HEK293 (cell line): ENCODE measurements around the gene DMWD.

ENCODE experiments used
- BCL11B ChIP-seq: fragments of 450-650 bp; formaldehyde crosslinking; IDR thresholded peaks from 2 replicates; pipeline ENCODE4 v1.5.1; 2016; ENCODE audit warnings: low read depth, missing biosample characterization, missing genetic modification characterization
- GLI4 ChIP-seq: fragments of 450-650 bp; formaldehyde crosslinking; IDR thresholded peaks from 2 replicates; pipeline ENCODE4 v1.5.1; 2016; ENCODE audit warnings: missing biosample characterization, missing genetic modification characterization
- GLIS2 ChIP-seq: fragments of 450-650 bp; formaldehyde crosslinking; IDR thresholded peaks from 2 replicates; pipeline ENCODE4 v1.5.1; 2016; ENCODE audit warnings: missing biosample characterization, missing genetic modification characterization
- HOXA7 ChIP-seq: sonication (generic); formaldehyde crosslinking; IDR thresholded peaks from 2 replicates; pipeline ENCODE4 v1.8.1; 2022; ENCODE audit warnings: missing genetic modification reagents, borderline replicate concordance
- KLF7 ChIP-seq: fragments of 450-650 bp; formaldehyde crosslinking; IDR thresholded peaks from 2 replicates; pipeline ENCODE4 v1.5.1; 2016; ENCODE audit warnings: missing biosample characterization, missing genetic modification characterization, borderline replicate concordance
- KLF9 ChIP-seq: fragments of 450-650 bp; formaldehyde crosslinking; IDR thresholded peaks from 2 replicates; pipeline ENCODE4 v1.5.1; 2016; ENCODE audit warnings: missing biosample characterization, missing genetic modification characterization, low read depth
- MEIS1 ChIP-seq: sonication (generic); formaldehyde crosslinking; IDR thresholded peaks from 2 replicates; pipeline ENCODE4 v1.8.1; 2022; ENCODE audit warnings: missing genetic modification reagents, mild to moderate bottlenecking, borderline replicate concordance
- SP2 ChIP-seq: fragments of 450-650 bp; formaldehyde crosslinking; IDR thresholded peaks from 2 replicates; pipeline ENCODE4 v1.5.1; 2016; ENCODE audit warnings: missing biosample characterization, missing genetic modification characterization
- SP7 ChIP-seq: fragments of 450-650 bp; formaldehyde crosslinking; IDR thresholded peaks from 2 replicates; pipeline ENCODE4 v1.5.1; 2016; ENCODE audit warnings: missing biosample characterization, missing genetic modification characterization
- ZBTB1 ChIP-seq: fragments of 450-650 bp; formaldehyde crosslinking; IDR thresholded peaks from 2 replicates; pipeline ENCODE4 v1.5.1; 2016; ENCODE audit warnings: missing biosample characterization, missing genetic modification characterization
- ZBTB17 ChIP-seq: fragments of 450-650 bp; formaldehyde crosslinking; IDR thresholded peaks from 2 replicates; pipeline ENCODE4 v1.5.1; 2016; ENCODE audit warnings: missing biosample characterization, missing genetic modification characterization
- ZBTB8A ChIP-seq: fragments of 450-650 bp; formaldehyde crosslinking; IDR thresholded peaks from 2 replicates; pipeline ENCODE4 v1.5.1; 2016; ENCODE audit warnings: missing biosample characterization, missing genetic modification characterization
- ZEB2 ChIP-seq: fragments of 450-650 bp; formaldehyde crosslinking; IDR thresholded peaks from 2 replicates; pipeline ENCODE4 v1.5.1; 2016; ENCODE audit warnings: missing biosample characterization, missing genetic modification characterization
- ZFP3 ChIP-seq: fragments of 450-650 bp; formaldehyde crosslinking; IDR thresholded peaks from 2 replicates; pipeline ENCODE4 v1.5.1; 2016; ENCODE audit warnings: low read depth, missing biosample characterization, missing genetic modification characterization
- ZNF146 ChIP-seq: fragments of 450-650 bp; formaldehyde crosslinking; IDR thresholded peaks from 2 replicates; pipeline ENCODE4 v1.5.1; 2016; ENCODE audit warnings: missing biosample characterization, missing genetic modification characterization
- ZNF169 ChIP-seq: fragments of 450-650 bp; formaldehyde crosslinking; IDR thresholded peaks from 2 replicates; pipeline ENCODE4 v1.5.1; 2016; ENCODE audit warnings: missing biosample characterization, missing genetic modification characterization
- ZNF24 ChIP-seq: fragments of 450-650 bp; formaldehyde crosslinking; IDR thresholded peaks from 2 replicates; pipeline ENCODE4 v1.5.1; 2016; ENCODE audit warnings: missing biosample characterization, missing genetic modification characterization
- ZNF274 ChIP-seq, 2 experiments: fragments of 200-500 bp in 1 of 2; fragments of 450-650 bp in 1 of 2; sonication (Bioruptor generic) in 1 of 2; formaldehyde crosslinking in 1 of 2; IDR thresholded peaks; 2 replicates each; pipeline versions ENCODE4 v1.5.1 to v1.6.1; 2014 to 2016; ENCODE audit warnings: borderline replicate concordance in 1 of 2, inconsistent platforms in 1 of 2, low read length in 1 of 2, missing biosample characterization in 1 of 2, missing genetic modification characterization in 1 of 2
- ZNF292 ChIP-seq: fragments of 450-650 bp; formaldehyde crosslinking; IDR thresholded peaks from 2 replicates; pipeline ENCODE4 v1.5.1; 2016; ENCODE audit warnings: low read depth, missing biosample characterization, missing genetic modification characterization, borderline replicate concordance
- ZNF366 ChIP-seq: fragments of 450-650 bp; formaldehyde crosslinking; conservative IDR thresholded peaks from 2 replicates; pipeline ENCODE4 v1.5.1; 2016; ENCODE audit warnings: missing biosample characterization, missing genetic modification characterization
- ZNF37A ChIP-seq: fragments of 450-650 bp; IDR thresholded peaks from 2 replicates; pipeline ENCODE4 v1.5.1; 2018; ENCODE audit warnings: missing biosample characterization, missing genetic modification characterization
- ZNF391 ChIP-seq: fragments of 450-650 bp; formaldehyde crosslinking; IDR thresholded peaks from 2 replicates; pipeline ENCODE4 v1.5.1; 2016; ENCODE audit warnings: low read depth, missing biosample characterization, missing genetic modification characterization, borderline replicate concordance
- ZNF501 ChIP-seq: fragments of 450-650 bp; formaldehyde crosslinking; IDR thresholded peaks from 2 replicates; pipeline ENCODE4 v1.5.1; 2016; ENCODE audit warnings: missing biosample characterization, missing genetic modification characterization
- ZNF514 ChIP-seq: fragments of 450-650 bp; formaldehyde crosslinking; IDR thresholded peaks from 2 replicates; pipeline ENCODE4 v1.5.1; 2016; ENCODE audit warnings: missing biosample characterization, missing genetic modification characterization
- ZNF521 ChIP-seq: fragments of 450-650 bp; formaldehyde crosslinking; IDR thresholded peaks from 2 replicates; pipeline ENCODE4 v1.5.1; 2017; ENCODE audit warnings: missing biosample characterization, mild to moderate bottlenecking, missing genetic modification characterization
- ZNF544 ChIP-seq: fragments of 450-650 bp; formaldehyde crosslinking; IDR thresholded peaks from 2 replicates; pipeline ENCODE4 v1.5.0; 2017; ENCODE audit warnings: missing biosample characterization, missing genetic modification characterization
- ZNF548 ChIP-seq: fragments of 450-650 bp; formaldehyde crosslinking; IDR thresholded peaks from 2 replicates; pipeline ENCODE4 v1.5.1; 2016; ENCODE audit warnings: missing biosample characterization, missing genetic modification characterization
- ZNF76 ChIP-seq: fragments of 450-650 bp; formaldehyde crosslinking; IDR thresholded peaks from 2 replicates; pipeline ENCODE4; 2016; ENCODE audit warnings: low read depth, missing biosample characterization, missing genetic modification characterization, borderline replicate concordance
- ZNF776 ChIP-seq: fragments of 450-650 bp; formaldehyde crosslinking; IDR thresholded peaks from 2 replicates; pipeline ENCODE4 v1.5.0; 2017; ENCODE audit warnings: missing biosample characterization, missing genetic modification characterization, borderline replicate concordance
- TF ChIP-seq, protein P1 (sequence below): fragments of 450-650 bp; formaldehyde crosslinking; IDR thresholded peaks from 2 replicates; pipeline ENCODE4 v1.5.1; 2017; ENCODE audit warnings: missing biosample characterization, missing genetic modification characterization
- TF ChIP-seq, protein P2 (sequence below): fragments of 450-650 bp; formaldehyde crosslinking; IDR thresholded peaks from 2 replicates; pipeline ENCODE4 v1.5.1; 2017; ENCODE audit warnings: missing biosample characterization, missing genetic modification characterization
- TF ChIP-seq, protein P3 (sequence below): fragments of 450-650 bp; formaldehyde crosslinking; IDR thresholded peaks from 2 replicates; pipeline ENCODE4 v1.5.1; 2016; ENCODE audit warnings: missing biosample characterization, missing genetic modification characterization
- TF ChIP-seq, protein P4 (sequence below): fragments of 450-650 bp; formaldehyde crosslinking; IDR thresholded peaks from 2 replicates; pipeline ENCODE4 v1.5.1; 2016; ENCODE audit warnings: missing biosample characterization, missing genetic modification characterization

Gene DMWD

DNA sequence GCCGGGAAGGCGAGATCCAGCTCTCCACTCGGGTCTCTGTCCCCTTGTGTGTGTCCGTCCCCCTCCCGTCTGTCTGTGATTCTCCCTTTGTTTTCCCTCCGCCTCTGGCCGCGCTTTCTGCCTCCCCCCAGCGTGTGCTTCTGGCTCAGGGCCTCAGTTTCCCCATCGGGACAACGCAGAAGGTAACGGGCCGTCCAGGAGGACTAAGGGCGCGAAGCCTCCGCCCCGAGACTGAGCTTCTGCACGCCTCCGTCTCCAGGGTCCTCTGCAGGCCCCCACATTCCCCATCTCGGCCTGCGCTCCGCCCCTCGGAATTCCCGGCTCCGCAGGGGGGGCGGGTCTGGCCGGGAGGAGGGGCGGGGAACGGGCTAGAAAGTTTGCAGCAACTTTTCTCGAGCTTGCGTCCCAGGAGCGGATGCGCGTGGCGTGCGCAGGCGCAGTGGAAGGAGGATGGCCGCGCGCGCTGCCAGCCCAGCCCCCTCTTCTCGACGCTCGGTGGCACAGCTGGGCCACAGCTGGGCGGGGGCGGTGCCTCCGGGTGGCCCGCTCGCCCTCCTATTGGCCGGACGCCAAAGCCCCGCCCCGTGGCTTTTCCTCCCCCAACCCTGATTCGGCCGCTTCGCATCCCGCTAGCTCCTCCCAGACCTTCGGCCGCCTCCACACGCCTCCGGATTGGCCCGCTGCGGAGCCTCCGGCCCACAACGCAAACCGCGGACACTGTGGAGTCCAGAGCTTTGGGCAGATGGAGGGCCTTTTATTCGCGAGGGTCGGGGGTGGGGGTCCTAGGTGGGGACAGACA is 23.5 kb downstream of the DMWD start, which contains the start of gene SIX5 (continued):
- TF ChIP-seq BCL11B (peak; percentile 71), GLIS2 (tag by site-specific recombination) (peak; percentile 85), ZNF521 (tag by site-specific recombination) (no peak), ZNF366 (tag by site-specific recombination) (peak; percentile 85), ZNF146 (tag by site-specific recombination) (peak; percentile 24; the same call in 1 of the 2 replicates), HOXA7 (CRISPR knock-in tag) (no peak), ZNF391 (tag by site-specific recombination) (peak; percentile 85; the same call in 1 of the 2 replicates), ZNF274 (IDR thresholded peaks at IDR 0.05; ENCODE audit: low read length) (no peak), ZNF274 (tag by site-specific recombination; IDR thresholded peaks at IDR 0.05; ENCODE audit: borderline replicate concordance) (no peak), ZNF76 (tag by site-specific recombination) (peak; percentile 62), ZEB2 (tag by site-specific recombination) (peak; percentile 96), ZNF501 (tag by site-specific recombination) (peak; percentile 92), ZNF292 (tag by site-specific recombination) (no peak), SP7 (peak; percentile 81), GLI4 (tag by site-specific recombination) (peak; percentile 80), KLF7 (peak; percentile 85; the same call in 1 of the 2 replicates), ZNF548 (tag by site-specific recombination) (no peak), ZNF37A (tag by site-specific recombination) (no peak), ZBTB8A (tag by site-specific recombination) (peak; percentile 62), ZNF776 (tag by site-specific recombination) (no peak), MEIS1 (CRISPR knock-in tag) (no peak), ZNF24 (tag by site-specific recombination) (peak; percentile 55), SP2 (tag by site-specific recombination) (peak; percentile 97), ZBTB1 (tag by site-specific recombination) (no peak), ZFP3 (tag by site-specific recombination) (no peak), ZNF169 (tag by site-specific recombination) (0 out of 2 replicates have a peak, but pooled peaks have one; percentile 56), KLF9 (tag by site-specific recombination) (peak; percentile 97), ZBTB17 (tag by site-specific recombination) (peak; percentile 97), ZNF514 (tag by site-specific recombination) (no peak), ZNF544 (tag by site-specific recombination) (no peak)
- TF ChIP-seq, protein P1, sequence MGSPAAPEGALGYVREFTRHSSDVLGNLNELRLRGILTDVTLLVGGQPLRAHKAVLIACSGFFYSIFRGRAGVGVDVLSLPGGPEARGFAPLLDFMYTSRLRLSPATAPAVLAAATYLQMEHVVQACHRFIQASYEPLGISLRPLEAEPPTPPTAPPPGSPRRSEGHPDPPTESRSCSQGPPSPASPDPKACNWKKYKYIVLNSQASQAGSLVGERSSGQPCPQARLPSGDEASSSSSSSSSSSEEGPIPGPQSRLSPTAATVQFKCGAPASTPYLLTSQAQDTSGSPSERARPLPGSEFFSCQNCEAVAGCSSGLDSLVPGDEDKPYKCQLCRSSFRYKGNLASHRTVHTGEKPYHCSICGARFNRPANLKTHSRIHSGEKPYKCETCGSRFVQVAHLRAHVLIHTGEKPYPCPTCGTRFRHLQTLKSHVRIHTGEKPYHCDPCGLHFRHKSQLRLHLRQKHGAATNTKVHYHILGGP (tag by site-specific recombination): no peak
- TF ChIP-seq, protein P2, sequence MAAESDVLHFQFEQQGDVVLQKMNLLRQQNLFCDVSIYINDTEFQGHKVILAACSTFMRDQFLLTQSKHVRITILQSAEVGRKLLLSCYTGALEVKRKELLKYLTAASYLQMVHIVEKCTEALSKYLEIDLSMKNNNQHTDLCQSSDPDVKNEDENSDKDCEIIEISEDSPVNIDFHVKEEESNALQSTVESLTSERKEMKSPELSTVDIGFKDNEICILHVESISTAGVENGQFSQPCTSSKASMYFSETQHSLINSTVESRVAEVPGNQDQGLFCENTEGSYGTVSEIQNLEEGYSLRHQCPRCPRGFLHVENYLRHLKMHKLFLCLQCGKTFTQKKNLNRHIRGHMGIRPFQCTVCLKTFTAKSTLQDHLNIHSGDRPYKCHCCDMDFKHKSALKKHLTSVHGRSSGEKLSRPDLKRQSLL (tag by site-specific recombination): peak; percentile 9; the same call in 1 of the 2 replicates
- TF ChIP-seq, protein P3, sequence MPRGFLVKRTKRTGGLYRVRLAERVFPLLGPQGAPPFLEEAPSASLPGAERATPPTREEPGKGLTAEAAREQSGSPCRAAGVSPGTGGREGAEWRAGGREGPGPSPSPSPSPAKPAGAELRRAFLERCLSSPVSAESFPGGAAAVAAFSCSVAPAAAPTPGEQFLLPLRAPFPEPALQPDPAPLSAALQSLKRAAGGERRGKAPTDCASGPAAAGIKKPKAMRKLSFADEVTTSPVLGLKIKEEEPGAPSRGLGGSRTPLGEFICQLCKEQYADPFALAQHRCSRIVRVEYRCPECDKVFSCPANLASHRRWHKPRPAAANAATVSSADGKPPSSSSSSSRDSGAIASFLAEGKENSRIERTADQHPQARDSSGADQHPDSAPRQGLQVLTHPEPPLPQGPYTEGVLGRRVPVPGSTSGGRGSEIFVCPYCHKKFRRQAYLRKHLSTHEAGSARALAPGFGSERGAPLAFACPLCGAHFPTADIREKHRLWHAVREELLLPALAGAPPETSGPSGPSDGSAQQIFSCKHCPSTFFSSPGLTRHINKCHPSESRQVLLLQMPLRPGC (tag by site-specific recombination): peak; percentile 32; the same call in 1 of the 2 replicates
- TF ChIP-seq, protein P4, sequence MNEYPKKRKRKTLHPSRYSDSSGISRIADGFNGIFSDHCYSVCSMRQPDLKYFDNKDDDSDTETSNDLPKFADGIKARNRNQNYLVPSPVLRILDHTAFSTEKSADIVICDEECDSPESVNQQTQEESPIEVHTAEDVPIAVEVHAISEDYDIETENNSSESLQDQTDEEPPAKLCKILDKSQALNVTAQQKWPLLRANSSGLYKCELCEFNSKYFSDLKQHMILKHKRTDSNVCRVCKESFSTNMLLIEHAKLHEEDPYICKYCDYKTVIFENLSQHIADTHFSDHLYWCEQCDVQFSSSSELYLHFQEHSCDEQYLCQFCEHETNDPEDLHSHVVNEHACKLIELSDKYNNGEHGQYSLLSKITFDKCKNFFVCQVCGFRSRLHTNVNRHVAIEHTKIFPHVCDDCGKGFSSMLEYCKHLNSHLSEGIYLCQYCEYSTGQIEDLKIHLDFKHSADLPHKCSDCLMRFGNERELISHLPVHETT: no peak
